Omental fat pad (tissue), 4 donors: ENCODE measurements around the gene BACH2. TPM values are rescaled to one million over a fixed set of nuclear protein-coding genes. Genes with fewer than 3 reads are reported as not detected.

Source experiments
- ATAC-seq: fragments of 150-250 bp; one replicate; pipeline ENCODE4 v1.9.1; 2016; ENCODE audit warnings: mild to moderate bottlenecking, moderate library complexity; ENCODE audit not compliant: low FRiP score
- DNase-seq: peaks from one replicate; pipeline ENCODE4 v3.0.0-alpha.2; 2019; ENCODE audit warnings: low spot score
- total RNA-seq, 4 donors: library from RNA; depleted of rRNA; stranded (reverse); fragments of >200 nt; gene quantifications; one replicate each; pipeline ENCODE4 v1.1.0, GENCODE V29; 2016
- TF ChIP-seq, protein P1 (sequence below), 3 donors: fragments of 450-650 bp; IDR thresholded peaks; one replicate each; pipeline ENCODE4 v1.5.1; 2016 to 2017; ENCODE audit warnings: antibody characterized with exemption in 3 of 3, mild to moderate bottlenecking in 3 of 3, moderate library complexity in 2 of 3

BACH2 gene
- total RNA-seq, 4 donors from 2014 or later = 4.0 to 9.4 (median 7.0) TPM

GRCh38 chr6:90222008-90222407 lies 74.6 kb downstream of the BACH2 start:
- TF ChIP-seq, protein P1, sequence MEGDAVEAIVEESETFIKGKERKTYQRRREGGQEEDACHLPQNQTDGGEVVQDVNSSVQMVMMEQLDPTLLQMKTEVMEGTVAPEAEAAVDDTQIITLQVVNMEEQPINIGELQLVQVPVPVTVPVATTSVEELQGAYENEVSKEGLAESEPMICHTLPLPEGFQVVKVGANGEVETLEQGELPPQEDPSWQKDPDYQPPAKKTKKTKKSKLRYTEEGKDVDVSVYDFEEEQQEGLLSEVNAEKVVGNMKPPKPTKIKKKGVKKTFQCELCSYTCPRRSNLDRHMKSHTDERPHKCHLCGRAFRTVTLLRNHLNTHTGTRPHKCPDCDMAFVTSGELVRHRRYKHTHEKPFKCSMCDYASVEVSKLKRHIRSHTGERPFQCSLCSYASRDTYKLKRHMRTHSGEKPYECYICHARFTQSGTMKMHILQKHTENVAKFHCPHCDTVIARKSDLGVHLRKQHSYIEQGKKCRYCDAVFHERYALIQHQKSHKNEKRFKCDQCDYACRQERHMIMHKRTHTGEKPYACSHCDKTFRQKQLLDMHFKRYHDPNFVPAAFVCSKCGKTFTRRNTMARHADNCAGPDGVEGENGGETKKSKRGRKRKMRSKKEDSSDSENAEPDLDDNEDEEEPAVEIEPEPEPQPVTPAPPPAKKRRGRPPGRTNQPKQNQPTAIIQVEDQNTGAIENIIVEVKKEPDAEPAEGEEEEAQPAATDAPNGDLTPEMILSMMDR (IDR thresholded peaks at IDR 0.05) = no peak
- ATAC-seq (no peak), DNase-seq (no peak)

GRCh38 chr6:90221403-90221802 lies 75.2 kb downstream of the BACH2 start:
- ATAC-seq = no peak
- DNase-seq = no peak
- TF ChIP-seq, protein P1 (IDR thresholded peaks at IDR 0.05) = no peak

DNA sequence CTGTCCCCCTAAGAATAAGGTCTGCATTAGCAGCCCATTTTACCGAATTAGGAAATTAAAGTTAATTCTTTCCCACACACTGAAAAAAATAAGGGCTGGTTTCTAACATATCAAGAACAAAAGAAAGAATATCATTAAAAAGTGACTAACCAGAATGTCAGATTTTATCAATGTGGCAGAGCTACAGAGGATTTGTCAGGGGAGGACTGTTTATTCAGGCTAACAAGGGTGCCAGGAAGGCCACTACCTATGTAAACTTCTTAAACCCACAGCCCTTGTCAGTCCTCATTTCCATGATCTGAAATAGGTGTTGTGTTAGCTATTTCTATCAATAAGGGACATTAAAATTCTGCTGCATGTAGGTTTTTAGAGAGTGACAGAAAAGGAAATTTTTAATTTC lies 76.4 kb downstream of the BACH2 start:
- ATAC-seq (no peak), DNase-seq (no peak)
- TF ChIP-seq, protein P1 (IDR thresholded peaks at IDR 0.05) = no peak

GRCh38 chr6:90219209-90219985 lies 77.2 kb downstream of the BACH2 start:
- peak; percentile 34 for ATAC-seq
- TF ChIP-seq, protein P1 (IDR thresholded peaks at IDR 0.05) = no peak
- DNase-seq = no peak

- no peak for DNase-seq
- TF ChIP-seq, protein P1 (IDR thresholded peaks at IDR 0.05) = no peak
- ATAC-seq = no peak
These were observed 77.8 kb downstream of the BACH2 start for GRCh38 chr6:90218959-90219208.

DNA sequence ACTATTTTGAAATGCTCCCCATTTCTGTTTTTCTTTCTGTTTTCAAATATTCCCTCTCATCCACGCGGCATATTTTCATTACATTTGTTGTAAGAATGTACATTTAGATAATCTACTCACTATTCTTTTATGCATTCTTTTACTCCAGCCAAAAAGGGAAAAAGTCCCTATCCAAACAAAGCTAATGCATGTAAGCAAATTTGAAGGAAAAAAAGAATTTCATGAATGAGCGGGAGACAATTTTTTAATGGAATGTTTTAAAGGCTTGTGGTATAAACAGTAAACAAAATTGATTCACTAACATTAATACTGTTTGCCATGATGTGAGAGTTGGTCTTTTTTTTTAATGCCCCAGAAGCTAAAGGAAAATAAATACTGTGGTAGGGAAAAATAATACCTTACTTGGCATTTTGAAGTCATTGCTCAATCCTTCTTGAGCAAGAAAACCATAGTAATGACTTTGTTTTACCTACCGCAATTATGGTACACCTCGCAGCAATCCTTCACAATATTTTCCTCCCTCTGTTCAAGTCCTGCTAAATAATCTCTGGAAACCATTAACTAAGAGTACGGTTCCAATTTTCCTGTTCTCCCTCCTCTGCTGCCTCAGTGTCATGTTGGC lies 79.0 kb downstream of the BACH2 start:
- peak; percentile 6 for ATAC-seq
- TF ChIP-seq, protein P1 (IDR thresholded peaks at IDR 0.05) = no peak
- no peak for DNase-seq
